NB4 (cell line): ENCODE measurements around the gene EDC3.

Source experiments
- CTCF ChIP-seq: IDR thresholded peaks from one replicate; pipeline ENCODE4 v1.5.1; 2012; ENCODE audit warnings: low read depth, low read length
- MAX ChIP-seq: IDR thresholded peaks from 2 replicates; pipeline ENCODE4 v1.6.1; 2011; ENCODE audit warnings: low read depth, low read length
- MYC ChIP-seq: IDR thresholded peaks from 2 replicates; pipeline ENCODE4 v1.6.1; 2011; ENCODE audit warnings: low read depth, low read length

GRCh38 chr15:74630284-74631086, 65.3 kb downstream of the EDC3 start:
- TF ChIP-seq CTCF, result peak; percentile 31
- TF ChIP-seq MAX, result 0 out of 2 replicates have a peak, but pooled peaks have one; percentile 34
- no peak for TF ChIP-seq MYC
